Lung (tissue), 12 donors: ENCODE results near the gene NFIL3. TPM values are rescaled to one million over a fixed set of nuclear protein-coding genes. Genes with fewer than 3 reads are reported as not detected.
"Not testable (repeated sequence)": the region's sequence is repeated elsewhere in the genome, so short reads cannot be mapped to it uniquely, and the experiment has no call there.

Source experiments
- ATAC-seq: fragments of 200-7000 bp; cut with Tn5 transposase; one replicate; pipeline ENCODE4 v1.9.1; 2020; ENCODE audit warnings: moderate number of reproducible peaks; ENCODE audit not compliant: insufficient read depth, low FRiP score
- DNase-seq, 3 donors: peaks; one replicate each; pipeline ENCODE4 v3.0.0-alpha.2; 2013 to 2017
- H3K27ac ChIP-seq, 2 donors: one replicate each; pipeline ENCODE4 v1.5.1; 2013; ENCODE audit warnings: mild to moderate bottlenecking in 2 of 2, moderate library complexity in 2 of 2, control low read depth in 1 of 2, inconsistent platforms in 1 of 2, low read depth in 1 of 2, low read length in 1 of 2
- H3K27me3 ChIP-seq, 3 donors: one replicate each; pipeline ENCODE4 v1.5.1; 2013; ENCODE audit warnings: low read length in 2 of 3; ENCODE audit not compliant: control insufficient read depth in 3 of 3, insufficient read depth in 3 of 3
- H3K36me3 ChIP-seq, 4 donors: one replicate each; pipeline ENCODE4 v1.5.1; 2013; ENCODE audit warnings: low read length in 4 of 4, mild to moderate bottlenecking in 1 of 4, moderate library complexity in 1 of 4; ENCODE audit not compliant: control insufficient read depth in 4 of 4, insufficient read depth in 4 of 4
- H3K4me1 ChIP-seq, 5 donors: one replicate each; pipeline ENCODE4 v1.5.1; 2013; ENCODE audit warnings: low read length in 5 of 5, mild to moderate bottlenecking in 2 of 5, moderate library complexity in 1 of 5; ENCODE audit not compliant: control insufficient read depth in 5 of 5, insufficient read depth in 5 of 5
- H3K4me3 ChIP-seq: one replicate; pipeline ENCODE4 v1.5.1; 2013; ENCODE audit warnings: mild to moderate bottlenecking, control low read depth, moderate library complexity
- H3K9ac ChIP-seq, 2 donors: one replicate each; pipeline ENCODE4 v1.5.1; 2013; ENCODE audit warnings: low read length in 2 of 2, control low read depth in 1 of 2; ENCODE audit not compliant: insufficient read depth in 1 of 2
- H3K9me3 ChIP-seq, 4 donors: one replicate each; pipeline ENCODE4 v1.5.1; 2013; ENCODE audit warnings: low read length in 3 of 4, mild to moderate bottlenecking in 1 of 4, moderate library complexity in 1 of 4; ENCODE audit not compliant: control insufficient read depth in 4 of 4, insufficient read depth in 3 of 4
- CTCF ChIP-seq: IDR thresholded peaks from 2 replicates; pipeline ENCODE4 v1.5.1; 2012; ENCODE audit warnings: mild to moderate bottlenecking; ENCODE audit errors: control extremely low read depth, extremely low read depth
- WGBS, 2 donors: extraction: QIAGEN DNeasy Blood & Tissue Kit; methylation state at CpG; one replicate each; pipeline ENCODE4 v1.1.7; 2013; 5-methylcytosine and 5-hydroxymethylcytosine counted together
- polyA plus RNA-seq, 2 donors: library from polyadenylated mRNA; stranded (reverse); fragments of 200-250 nt; gene quantifications; one replicate each; pipeline ENCODE4 v1.2.1, GENCODE V29; 2013
- total RNA-seq, 2 donors: library from RNA; depleted of rRNA in 1 of 2; stranded (reverse); fragments of >200 nt in 1 of 2; gene quantifications; one replicate each; pipeline ENCODE4 v1.2.1, GENCODE V29; 2014 to 2021
- donor health status: control.
- donor health status: control.
- donor health status: Bipolar disorder and iron deficiency.
- donor health status: healthy.
- donor health status: DM: yes; HTN: yes; CAD: no.

Gene NFIL3
- total and polyA plus RNA-seq, 4 donors: 13.1 to 75.3 (median 48.4) TPM

- no peak overlapping the region for H3K27ac ChIP-seq
- TF ChIP-seq CTCF: no peak
- no peaks in the 10 kb centered on the region for H3K36me3 ChIP-seq
- no peak for ATAC-seq
- no peak for DNase-seq
- no peaks in the 10 kb centered on the region for H3K4me1 ChIP-seq
- no peaks in the 10 kb centered on the region for H3K27me3 ChIP-seq
- H3K9ac ChIP-seq: no peak overlapping the region
- H3K4me3 ChIP-seq: no peak overlapping the region
- WGBS, 2 donors: 38 to 80% methylated on average over 1 of the region's 1 CpG
- H3K9me3 ChIP-seq: no peaks in the 10 kb centered on the region
Observed at GRCh38 chr9:91392435-91392834, 31.2 kb downstream of the NFIL3 start.

GRCh38 chr9:91391818-91392217, 31.8 kb downstream of the NFIL3 start:
- Histone ChIP-seq H3K27me3 (no peaks in the 10 kb centered on the region), H3K9ac (no peak overlapping the region), H3K36me3 (no peaks in the 10 kb centered on the region), H3K4me3 (no peak overlapping the region), H3K9me3 (no peaks in the 10 kb centered on the region), H3K4me1 (no peaks in the 10 kb centered on the region), H3K27ac (no peak overlapping the region)
- WGBS, 2 donors: 91 to 94% methylated on average over 2 of the region's 2 CpGs
- TF ChIP-seq CTCF: no peak
- ATAC-seq (no peak), DNase-seq (no peak)

- 70 to 77% methylated on average over 5 of the region's 5 CpGs for whole genome bisulfite sequencing, 2 donors
- H3K36me3 ChIP-seq: no peaks in the 10 kb centered on the region
- no peak overlapping the region for H3K27ac ChIP-seq
- no peak for TF ChIP-seq CTCF
- ATAC-seq: no peak
- H3K4me1 ChIP-seq: no peaks in the 10 kb centered on the region
- no peak overlapping the region for H3K4me3 ChIP-seq
- H3K9me3 ChIP-seq: no peaks in the 10 kb centered on the region
- H3K27me3 ChIP-seq: no peaks in the 10 kb centered on the region
- H3K9ac ChIP-seq: no peak overlapping the region
- DNase-seq: no peak
Observed at GRCh38 chr9:91391412-91391811, 32.2 kb downstream of the NFIL3 start.

- not testable (repeated sequence) for H3K36me3 ChIP-seq, H3K27me3 ChIP-seq, H3K9ac ChIP-seq, H3K4me1 ChIP-seq, DNase-seq, H3K27ac ChIP-seq, H3K9me3 ChIP-seq, ATAC-seq, H3K4me3 ChIP-seq
- WGBS, 2 donors: 96% methylated on average over 4 of the region's 4 CpGs
Observed at GRCh38 chr9:91389686-91390085, 33.9 kb downstream of the NFIL3 start.
